HG02588 (cell line): ENCODE data around the gene OLFM1.

Source experiments
- ATAC-seq: cut with Tn5 transposase; IDR thresholded peaks from one replicate; pipeline ENCODE4 v1.9.1; 2021; ENCODE audit warnings: mild to moderate bottlenecking, moderate library complexity; ENCODE audit not compliant: unreplicated experiment

The OLFM1 gene

DNA sequence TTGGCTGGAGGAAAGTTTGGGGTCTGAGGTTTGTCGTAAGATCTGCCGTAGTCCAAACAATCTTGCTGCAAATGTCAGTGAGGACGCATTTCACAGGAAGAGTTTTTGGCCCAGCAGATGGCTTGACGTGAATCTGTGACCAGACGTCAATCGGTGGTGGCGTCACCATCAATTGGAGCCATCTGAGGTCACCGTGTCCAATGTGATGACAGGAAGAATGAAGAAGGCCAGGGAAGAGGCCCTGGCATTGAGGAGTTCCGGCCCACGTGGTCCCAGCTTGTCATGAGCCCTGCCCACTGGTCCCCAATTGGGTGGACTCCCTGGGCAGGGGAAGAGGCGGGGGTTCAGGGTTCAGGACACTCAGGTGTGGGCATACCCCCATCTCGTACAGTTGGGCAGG lies 79.9 kb downstream of the OLFM1 start:
- no peak for ATAC-seq

DNA sequence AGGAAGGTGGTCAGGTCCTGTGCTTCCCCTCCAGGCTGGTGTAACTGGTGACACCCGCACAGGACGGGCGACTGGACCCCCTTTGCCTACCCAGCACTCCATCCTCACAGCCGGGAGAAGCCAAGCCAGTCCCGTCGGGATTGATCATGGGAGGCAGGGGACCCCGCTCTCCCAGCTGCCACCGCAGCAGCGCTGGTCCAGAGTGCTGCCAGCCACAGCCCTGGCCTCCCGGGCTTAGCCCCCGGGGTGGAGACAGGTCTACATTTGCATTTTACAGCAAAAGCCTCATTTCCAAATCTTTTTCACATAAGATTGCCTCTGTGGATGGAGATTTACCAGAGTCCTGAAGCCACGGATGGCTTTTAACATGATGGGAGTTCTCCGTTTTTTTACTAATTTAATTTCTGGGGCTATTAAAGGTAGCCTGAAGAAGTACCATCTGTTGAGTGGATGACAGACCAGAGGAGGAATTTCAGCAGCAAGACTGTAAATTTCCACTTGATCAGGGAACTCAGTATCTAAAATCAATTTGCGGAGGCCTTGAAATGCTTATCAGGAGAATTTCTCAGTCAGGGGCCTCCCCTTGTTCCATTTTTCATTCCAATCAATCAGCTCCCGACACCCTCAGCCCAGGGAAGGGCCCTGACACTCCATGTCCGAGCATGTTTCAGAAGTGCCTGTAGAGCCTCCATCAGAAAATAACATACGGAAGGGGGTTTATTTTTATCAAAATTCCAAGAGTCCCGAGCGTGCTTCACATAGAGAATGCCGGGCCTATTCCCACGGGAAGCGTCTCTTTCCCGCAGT lies 80.6 kb downstream of the OLFM1 start:
- no peak for ATAC-seq

DNA sequence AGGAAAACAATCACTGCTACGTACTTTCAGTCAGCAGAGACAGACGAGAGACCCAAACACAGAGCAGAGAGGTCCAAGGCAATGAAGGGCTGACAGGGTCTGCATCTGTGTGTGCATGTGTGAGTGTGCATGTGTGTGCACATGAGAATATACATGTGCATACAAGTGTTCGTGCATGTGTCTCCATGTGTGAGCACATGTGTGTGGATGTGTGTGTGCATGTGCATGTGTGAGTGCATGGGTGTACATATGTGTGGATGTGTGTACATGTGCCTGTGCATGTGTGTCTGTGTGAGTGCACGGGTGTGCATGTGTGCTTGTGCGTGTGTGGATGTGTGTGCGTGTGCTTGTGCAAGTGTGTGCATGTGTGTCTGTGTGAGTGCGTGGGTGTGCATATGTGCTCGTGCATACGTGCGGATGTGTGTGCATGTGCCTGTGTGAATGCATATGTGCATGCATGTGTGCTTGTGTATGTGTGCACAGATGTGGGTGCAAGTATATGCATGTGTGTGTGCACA lies 82.3 kb downstream of the OLFM1 start:
- no peak for ATAC-seq

DNA sequence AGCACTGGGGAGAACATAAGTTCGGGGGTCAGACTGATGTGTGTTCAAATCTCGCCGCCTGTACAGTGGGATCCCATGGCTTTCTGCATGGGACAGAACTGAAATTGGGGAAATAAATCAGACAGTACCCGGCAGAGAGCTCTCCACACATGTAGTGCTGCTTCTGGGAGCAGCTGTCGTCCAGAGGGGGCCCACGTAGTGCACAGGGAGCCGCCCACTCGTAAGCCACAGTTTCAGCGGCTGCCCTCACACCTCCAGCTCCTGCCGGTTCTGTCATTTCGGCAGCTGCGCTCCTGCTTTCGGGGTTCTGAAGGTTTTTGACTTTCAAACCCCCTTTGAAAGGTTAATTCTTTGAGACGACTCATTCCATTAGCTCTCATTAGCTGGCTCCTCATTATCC lies 83.1 kb downstream of the OLFM1 start:
- ATAC-seq = no peak
